IMR-90 (cell line): ENCODE results near the gene RAB26. TPM values are rescaled to one million over a fixed set of nuclear protein-coding genes. Genes with fewer than 3 reads are reported as not detected.

Experiments
- ATAC-seq: fragments of 200-7000 bp; cut with Tn5 transposase; 2 replicates; pipeline ENCODE4 v1.9.1; 2020; ENCODE audit warnings: low read depth, mild to moderate bottlenecking, moderate library complexity
- BruUV-seq: library from RNA; stranded (reverse); fragments of 400-500 nt; replicated peaks from 2 replicates; lab custom pipeline; 2021; lab: Mats Ljungman, UMichigan
- CTCF ChIA-PET: fragments of 300-600 bp; formaldehyde crosslinking; extraction: SDS; loops from one replicate; lab custom pipeline; 2021; ENCODE audit warnings: antibody characterized with exemption; lab: Yijun Ruan, JAX
- POLR2A ChIA-PET: fragments of 300-600 bp; sonication (Branson Sonifier 250); formaldehyde crosslinking; loops from one replicate; lab custom pipeline; 2022; ENCODE audit warnings: antibody characterized with exemption; ENCODE audit not compliant: unreplicated experiment; lab: Charles Lee
- DNase-seq: peaks from one replicate; pipeline ENCODE4 v3.0.0; 2013
- H2AFZ ChIP-seq: replicated peaks from 2 replicates; pipeline ENCODE3; 2013; ENCODE audit warnings: low read length, mild to moderate bottlenecking; ENCODE audit not compliant: poor library complexity
- H2AK5ac ChIP-seq: 2 replicates; pipeline ENCODE4 v1.6.1; 2013; ENCODE audit warnings: low read depth, low read length, inconsistent platforms
- H2AK9ac ChIP-seq: replicated peaks from 2 replicates; pipeline ENCODE3; 2013; ENCODE audit warnings: mild to moderate bottlenecking, low read depth, low read length, moderate library complexity; ENCODE audit not compliant: poor library complexity
- H2BK120ac ChIP-seq: 2 replicates; pipeline ENCODE4 v1.6.1; 2013; ENCODE audit warnings: low read depth, low read length, inconsistent platforms
- H2BK15ac ChIP-seq: 3 replicates; pipeline ENCODE4 v1.6.1; 2013; ENCODE audit warnings: low read depth, low read length, inconsistent platforms
- H2BK20ac ChIP-seq: 2 replicates; pipeline ENCODE4 v1.6.1; 2013; ENCODE audit warnings: low read depth, mild to moderate bottlenecking, inconsistent platforms, low read length, moderate library complexity
- H2BK5ac ChIP-seq: 2 replicates; pipeline ENCODE4 v1.6.1; 2013; ENCODE audit warnings: mild to moderate bottlenecking, low read depth, low read length, inconsistent platforms; ENCODE audit not compliant: poor library complexity, severe bottlenecking
- H3K14ac ChIP-seq: replicated peaks from 2 replicates; pipeline ENCODE4 v1.6.1; 2013; ENCODE audit warnings: low read depth, low read length, inconsistent platforms
- H3K18ac ChIP-seq: 2 replicates; pipeline ENCODE4 v1.6.1; 2013; ENCODE audit warnings: low read depth, low read length, control low read depth
- H3K23ac ChIP-seq: 2 replicates; pipeline ENCODE4 v1.6.1; 2013; ENCODE audit warnings: low read depth, low read length, inconsistent platforms
- H3K27ac ChIP-seq: 2 replicates; pipeline ENCODE4 v1.5.1; 2013; ENCODE audit warnings: mild to moderate bottlenecking, control low read depth, low read length; ENCODE audit not compliant: insufficient read depth
- H3K27me3 ChIP-seq: 2 replicates; pipeline ENCODE4 v1.6.1; 2013; ENCODE audit warnings: low read length; ENCODE audit not compliant: control insufficient read depth, insufficient read depth
- H3K36me3 ChIP-seq: 2 replicates; pipeline ENCODE4 v1.6.1; 2013; ENCODE audit warnings: low read length, mixed read lengths; ENCODE audit not compliant: control insufficient read depth, insufficient read depth
- H3K4ac ChIP-seq: 2 replicates; pipeline ENCODE4 v1.6.1; 2013; ENCODE audit warnings: low read depth, low read length, inconsistent platforms
- H3K4me1 ChIP-seq: 2 replicates; pipeline ENCODE4 v1.6.1; 2013; ENCODE audit warnings: low read length, mixed read lengths; ENCODE audit not compliant: control insufficient read depth, insufficient read depth
- H3K4me2 ChIP-seq: 2 replicates; pipeline ENCODE4 v1.6.1; 2013; ENCODE audit warnings: low read depth, mild to moderate bottlenecking, control low read depth, low read length, moderate library complexity
- H3K4me3 ChIP-seq: 2 replicates; pipeline ENCODE4 v1.5.1; 2013; ENCODE audit warnings: low read depth, mild to moderate bottlenecking, control low read depth, low read length, moderate library complexity; ENCODE audit not compliant: insufficient read depth
- H3K56ac ChIP-seq: 2 replicates; pipeline ENCODE4 v1.6.1; 2013; ENCODE audit warnings: low read length, inconsistent platforms; ENCODE audit not compliant: insufficient read depth; ENCODE audit errors: extremely low read depth
- H3K79me1 ChIP-seq, 2 experiments: 2 replicates each; pipeline ENCODE4 v1.6.1; 2013; ENCODE audit warnings: low read length in 2 of 2, inconsistent platforms in 1 of 2, low read depth in 1 of 2
- H3K9ac ChIP-seq: 2 replicates; pipeline ENCODE4 v1.6.1; 2013; ENCODE audit warnings: low read depth, low read length, control low read depth
- H3K9me1 ChIP-seq: 2 replicates; pipeline ENCODE4 v1.6.1; 2013; ENCODE audit warnings: low read length, inconsistent platforms; ENCODE audit not compliant: insufficient read depth
- H3K9me3 ChIP-seq: 2 replicates; pipeline ENCODE4 v1.6.1; 2013; ENCODE audit warnings: low read length; ENCODE audit not compliant: control insufficient read depth, insufficient read depth
- H4K20me1 ChIP-seq: 2 replicates; pipeline ENCODE4 v1.6.1; 2013; ENCODE audit warnings: low read length, inconsistent platforms; ENCODE audit not compliant: insufficient read depth
- H4K5ac ChIP-seq: 2 replicates; pipeline ENCODE4 v1.6.1; 2013; ENCODE audit warnings: mild to moderate bottlenecking, low read depth, low read length, control low read depth
- H4K8ac ChIP-seq, 2 experiments: 2 replicates each; pipeline ENCODE4 v1.6.1; 2013; ENCODE audit warnings: low read depth in 2 of 2, low read length in 2 of 2, control low read depth in 1 of 2, inconsistent platforms in 1 of 2
- H4K91ac ChIP-seq: 2 replicates; pipeline ENCODE4 v1.6.1; 2013; ENCODE audit warnings: low read depth, low read length, inconsistent platforms; ENCODE audit not compliant: insufficient read depth
- BHLHE40 ChIP-seq: fragments of 150-350 bp; IDR thresholded peaks from 2 replicates; pipeline ENCODE4 v1.6.1; 2016; ENCODE audit warnings: mild to moderate bottlenecking, low read depth, low read length
- CEBPB ChIP-seq: IDR thresholded peaks from 2 replicates; pipeline ENCODE4 v1.6.1; 2012; ENCODE audit warnings: low read depth, low read length, improper control_type of control experiment
- CHD1 ChIP-seq: IDR thresholded peaks from 2 replicates; pipeline ENCODE4 v1.6.1; 2012; ENCODE audit warnings: low read depth, low read length, improper control_type of control experiment
- CTCF ChIP-seq: conservative IDR thresholded peaks from 2 replicates; pipeline ENCODE4 v1.5.1; 2012; ENCODE audit warnings: mild to moderate bottlenecking, low read depth, low read length, improper control_type of control experiment
- ELK1 ChIP-seq: fragments of 150-350 bp; IDR thresholded peaks from 2 replicates; pipeline ENCODE4 v1.6.1; 2016; ENCODE audit warnings: low read depth, mild to moderate bottlenecking, low read length, moderate library complexity, borderline replicate concordance
- FOS ChIP-seq: fragments of 150-350 bp; IDR thresholded peaks from 2 replicates; pipeline ENCODE4 v1.6.1; 2016; ENCODE audit warnings: low read depth, low read length
- MAFK ChIP-seq: IDR thresholded peaks from 2 replicates; pipeline ENCODE4 v1.6.1; 2012; ENCODE audit warnings: low read depth, low read length, improper control_type of control experiment
- MAZ ChIP-seq: IDR thresholded peaks from 2 replicates; pipeline ENCODE4 v1.6.1; 2012; ENCODE audit warnings: low read depth, mild to moderate bottlenecking, low read length, improper control_type of control experiment, moderate library complexity, borderline replicate concordance
- MXI1 ChIP-seq: IDR thresholded peaks from 2 replicates; pipeline ENCODE4 v1.6.1; 2012; ENCODE audit warnings: low read depth, mild to moderate bottlenecking, low read length, moderate library complexity, borderline replicate concordance
- NFE2L2 ChIP-seq: fragments of 150-350 bp; IDR thresholded peaks from 2 replicates; pipeline ENCODE4 v1.6.1; 2016; ENCODE audit warnings: low read depth, mild to moderate bottlenecking, low read length
- POLR2A ChIP-seq: IDR thresholded peaks from 2 replicates; pipeline ENCODE4 v1.6.1; 2012; ENCODE audit warnings: mild to moderate bottlenecking, low read depth, low read length
- RAD21 ChIP-seq: IDR thresholded peaks from 2 replicates; pipeline ENCODE4 v1.6.1; 2012; ENCODE audit warnings: low read length, improper control_type of control experiment
- RCOR1 ChIP-seq: IDR thresholded peaks from 2 replicates; pipeline ENCODE4 v1.6.1; 2012; ENCODE audit warnings: mild to moderate bottlenecking, low read length, improper control_type of control experiment; ENCODE audit not compliant: insufficient replicate concordance
- RFX5 ChIP-seq: IDR thresholded peaks from 2 replicates; pipeline ENCODE4 v1.8.0; 2012; ENCODE audit warnings: low read depth, mild to moderate bottlenecking, low read length, moderate library complexity
- SMC3 ChIP-seq: fragments of 150-350 bp; IDR thresholded peaks from 2 replicates; pipeline ENCODE4 v1.6.1; 2016; ENCODE audit warnings: low read depth, mild to moderate bottlenecking, antibody characterized with exemption, low read length, moderate library complexity
- USF2 ChIP-seq: fragments of 150-350 bp; IDR thresholded peaks from 2 replicates; pipeline ENCODE4 v1.6.1; 2017; ENCODE audit warnings: mild to moderate bottlenecking, antibody characterized with exemption, low read length, low read depth
- WGBS, 2 experiments: methylation state at CpG; one replicate each; pipeline versions ENCODE4 v1.1.5 to v1.1.7; 2013; ENCODE audit warnings: missing lambda C conversion rate in 2 of 2; ENCODE audit not compliant: insufficient read length in 1 of 2; ENCODE audit errors: extremely low coverage in 2 of 2; 5-methylcytosine and 5-hydroxymethylcytosine counted together
- dilution Hi-C: fragments of 300-500 bp; cut with HindIII; formaldehyde crosslinking; loops from one replicate; pipeline ENCODE4 v1.14.3; 2018; ENCODE audit warnings: low sequenced_read_pairs; ENCODE audit not compliant: unreplicated experiment
- in situ Hi-C: fragments of 300-500 bp; cut with MboI; formaldehyde crosslinking; loops from 3 replicates; pipeline ENCODE4 v1.14.3; 2019; ENCODE audit warnings: low sequenced_read_pairs, inconsistent platforms, mixed read lengths
- intact Hi-C: fragments of 100-400 bp; cut with micrococcal nuclease; formaldehyde crosslinking; loops from 2 replicates; pipeline ENCODE4 v1.10.0; 2022
- polyA plus RNA-seq, 3 experiments: library from polyadenylated mRNA; depleted of rRNA; stranded (reverse); fragments of >200 nt; gene quantifications; 2 replicates each; pipeline ENCODE4 v1.2.3, GENCODE V29; 2012; ENCODE audit warnings: low replicate concordance in 1 of 3
- total RNA-seq: library from RNA; depleted of rRNA; stranded (reverse); fragments of >200 nt; gene quantifications from 2 replicates; pipeline ENCODE4 v1.2.3, GENCODE V29; 2012

The RAB26 gene
- total and polyA plus RNA-seq, 2 of the 4 experiments (the other 2 are of a cell fraction) = 1.1 to 4.5 TPM

- Histone ChIP-seq H3K4me3 (no peak overlapping the region), H2BK15ac (no peak overlapping the region), H2AFZ (no peak overlapping the region), H3K9me3 (no peaks in the 10 kb centered on the region), H3K9me1 (peaks cover 3% of the 10 kb centered on the region; the same call in 1 of the 2 replicates), H3K4me1 (no peaks in the 10 kb centered on the region), H3K27ac (no peak overlapping the region), H4K5ac (no peak overlapping the region), H3K14ac (no peak overlapping the region), H3K4me2 (no peak overlapping the region), H3K36me3 (no peaks in the 10 kb centered on the region), H3K27me3 (peaks cover 1% of the 10 kb centered on the region), H2BK120ac (no peak overlapping the region), H2BK20ac (no peak overlapping the region), H2AK5ac (no peak overlapping the region), H2AK9ac (no peak overlapping the region), H3K23ac (no peak overlapping the region), H2BK5ac (no peak overlapping the region), H3K79me1 (no peaks in the 10 kb centered on the region), H3K4ac (no peak overlapping the region), H3K9ac (no peak overlapping the region), H3K56ac (no peak overlapping the region), H4K91ac (no peak overlapping the region), H4K8ac (no peak overlapping the region), H3K18ac (no peak overlapping the region), H4K20me1 (no peaks in the 10 kb centered on the region)
- dilution Hi-C loops (no loop called here), intact Hi-C loops (no loop called here), in situ Hi-C loops (no loop called here)
- ATAC-seq = no peak
- CTCF ChIA-PET = no interaction called here
- 87% methylated on average over 3 of the region's 8 CpGs; no CpG with 5 or more reads in 1 of the 2 experiments for WGBS, 2 experiments
- no TSS peak for BruUV-seq
- POLR2A ChIA-PET = no interaction called here
- DNase-seq = no peak
- no peak for TF ChIP-seq MXI1
- TF ChIP-seq RFX5 = no peak
- TF ChIP-seq CEBPB = no peak
- no peak for TF ChIP-seq POLR2A
- TF ChIP-seq FOS = no peak
- TF ChIP-seq NFE2L2 = no peak
- TF ChIP-seq RCOR1 = no peak
- no peak for TF ChIP-seq BHLHE40
- TF ChIP-seq ELK1 = no peak
- TF ChIP-seq CTCF = no peak
- TF ChIP-seq MAZ = no peak
- TF ChIP-seq SMC3 = no peak
- TF ChIP-seq USF2 = no peak
- no peak for TF ChIP-seq RAD21
- no peak for TF ChIP-seq MAFK
- TF ChIP-seq CHD1 = no peak
Measured at GRCh38 chr16:2188395-2188794, 40.0 kb downstream of the RAB26 start.
